NCI-H460 (cell line): ENCODE measurements around the gene TRPM1. TPM values are rescaled to one million over a fixed set of nuclear protein-coding genes. Genes with fewer than 3 reads are reported as not detected.
A peak's percentile ranks its signal among the peaks of the same experiment; 100 is the strongest.

ENCODE experiments used
- DNase-seq: peaks from one replicate; pipeline ENCODE4 v3.0.0-alpha.2; 2016; ENCODE audit warnings: low read depth; ENCODE audit errors: extremely low read depth
- total RNA-seq: library from RNA; depleted of rRNA; stranded (reverse); fragments of >200 nt; shearing (Covaris generic); gene quantifications from 2 replicates; pipeline ENCODE4 v1.2.3, GENCODE V29; 2014

Gene TRPM1
- total RNA-seq, 1 experiment from 2014 or later: not detected

DNA sequence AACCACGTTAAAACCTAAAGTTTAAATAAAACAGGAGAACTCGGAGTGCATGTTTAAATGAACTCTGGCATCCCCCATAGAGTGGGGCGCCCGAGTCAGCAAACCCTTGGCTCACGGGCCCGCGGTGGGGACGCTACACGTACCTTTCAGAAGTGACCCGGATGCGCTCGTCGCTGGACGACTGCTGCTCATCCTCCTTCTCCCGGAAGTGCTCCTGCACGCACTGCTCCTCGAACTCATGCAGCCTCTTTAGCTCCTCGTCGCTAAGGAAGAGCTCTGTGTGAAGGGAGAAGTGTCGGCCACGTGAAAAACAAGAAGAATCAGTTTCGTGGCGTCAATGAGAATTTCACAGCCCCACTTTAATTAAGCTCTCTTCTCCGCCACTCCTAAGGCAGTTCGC is 75.5 kb downstream of the TRPM1 start:
- DNase-seq: no peak

- peak; percentile 17 for DNase-seq
These were observed 76.5 kb downstream of the TRPM1 start for GRCh38 chr15:31024979-31025378.

GRCh38 chr15:31024330-31024729 is 77.2 kb downstream of the TRPM1 start:
- DNase-seq: peak; percentile 75

DNA sequence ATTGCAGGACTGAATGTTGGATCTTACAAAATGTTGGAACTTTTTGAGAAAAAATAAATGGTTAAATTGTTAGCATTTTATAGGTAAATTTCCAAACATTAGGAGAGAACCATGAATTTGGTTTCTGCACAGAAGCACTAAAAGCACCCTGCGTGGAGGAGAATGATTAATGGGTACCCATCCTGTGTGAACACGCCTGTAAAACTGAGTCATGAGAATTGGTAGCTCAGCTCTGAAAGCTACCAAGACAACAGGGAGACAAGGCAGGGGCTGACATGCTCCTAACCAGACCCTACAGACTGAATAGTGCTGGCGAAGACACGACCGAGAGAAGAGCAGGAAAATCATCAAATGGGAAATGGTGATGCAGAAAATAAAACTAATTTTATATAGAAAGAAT is 77.7 kb downstream of the TRPM1 start:
- DNase-seq: peak; percentile 57

DNA sequence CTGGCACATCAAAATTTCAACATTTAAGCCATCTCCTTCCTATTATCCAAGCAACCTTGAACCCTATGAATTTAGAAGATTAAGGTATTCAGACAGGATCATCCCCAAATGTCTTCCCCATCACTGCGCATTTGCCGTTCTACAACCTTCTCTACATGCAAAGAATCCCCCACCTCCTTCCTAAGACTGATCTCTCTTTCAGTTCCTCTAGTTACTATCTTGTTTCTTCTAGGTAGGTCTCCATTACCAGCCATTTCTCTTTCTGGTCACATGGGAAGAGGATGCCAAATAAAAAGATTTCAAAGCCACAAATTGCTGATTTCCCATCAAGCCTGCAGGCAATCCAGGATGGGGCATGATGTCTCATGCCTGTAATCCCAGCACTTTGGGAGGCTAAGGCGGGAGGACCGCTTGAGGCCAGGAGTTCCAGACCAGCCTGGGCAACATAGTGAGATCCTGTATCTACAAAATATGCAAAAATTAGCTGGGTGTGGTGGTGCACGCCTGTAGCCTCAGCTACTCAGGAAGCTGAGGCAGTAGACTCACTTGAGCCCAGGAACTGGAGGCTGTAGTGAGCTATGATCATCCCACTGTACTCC is 80.4 kb downstream of the TRPM1 start:
- DNase-seq: no peak

DNA sequence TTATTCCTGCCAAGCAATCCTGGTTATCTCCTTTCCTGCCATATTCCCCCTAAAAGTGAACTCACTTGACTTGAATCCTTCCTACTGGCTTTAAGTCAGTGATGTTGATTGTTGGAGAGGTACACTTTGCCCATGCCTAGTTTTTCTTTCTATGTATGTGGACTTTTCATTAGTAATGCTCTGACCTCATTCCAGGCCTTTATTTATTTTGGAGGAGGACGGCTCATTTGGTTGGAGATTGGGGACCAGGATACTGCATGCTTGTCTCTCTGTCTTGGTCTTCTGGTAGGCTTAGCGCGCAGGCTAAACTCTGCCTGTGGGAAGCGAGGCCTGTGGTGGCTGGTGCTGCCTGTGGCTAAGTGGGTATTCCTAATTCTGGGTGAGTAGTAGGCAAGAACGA is 81.0 kb downstream of the TRPM1 start:
- no peak for DNase-seq

GRCh38 chr15:31019986-31020385 is 81.5 kb downstream of the TRPM1 start:
- no peak for DNase-seq

- DNase-seq: no peak
These were observed 84.2 kb downstream of the TRPM1 start for GRCh38 chr15:31017311-31017710.

DNA sequence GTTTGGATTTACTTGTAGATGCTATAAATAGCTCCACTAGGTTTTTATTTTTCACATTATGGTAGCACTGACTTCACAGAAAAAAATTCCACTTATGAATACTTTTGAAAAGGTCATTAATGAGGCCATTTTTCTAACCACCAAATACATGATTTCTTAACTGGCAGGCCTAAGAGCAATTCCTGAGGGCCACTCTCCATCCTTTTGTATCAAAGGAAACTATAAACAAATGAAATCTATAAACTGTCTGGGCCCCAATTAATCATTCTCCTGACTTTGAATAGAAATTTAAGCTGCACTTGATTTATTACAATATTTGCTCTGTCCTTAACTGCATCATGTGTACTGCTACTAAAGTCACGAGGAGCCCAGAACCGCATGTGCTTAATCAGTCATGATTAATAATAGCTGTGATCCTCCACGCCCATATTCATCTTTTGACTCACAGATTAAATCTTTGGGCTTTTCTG is 85.0 kb downstream of the TRPM1 start:
- DNase-seq: no peak

- DNase-seq: no peak
These were observed 87.0 kb downstream of the TRPM1 start for GRCh38 chr15:31014608-31014925.

DNA sequence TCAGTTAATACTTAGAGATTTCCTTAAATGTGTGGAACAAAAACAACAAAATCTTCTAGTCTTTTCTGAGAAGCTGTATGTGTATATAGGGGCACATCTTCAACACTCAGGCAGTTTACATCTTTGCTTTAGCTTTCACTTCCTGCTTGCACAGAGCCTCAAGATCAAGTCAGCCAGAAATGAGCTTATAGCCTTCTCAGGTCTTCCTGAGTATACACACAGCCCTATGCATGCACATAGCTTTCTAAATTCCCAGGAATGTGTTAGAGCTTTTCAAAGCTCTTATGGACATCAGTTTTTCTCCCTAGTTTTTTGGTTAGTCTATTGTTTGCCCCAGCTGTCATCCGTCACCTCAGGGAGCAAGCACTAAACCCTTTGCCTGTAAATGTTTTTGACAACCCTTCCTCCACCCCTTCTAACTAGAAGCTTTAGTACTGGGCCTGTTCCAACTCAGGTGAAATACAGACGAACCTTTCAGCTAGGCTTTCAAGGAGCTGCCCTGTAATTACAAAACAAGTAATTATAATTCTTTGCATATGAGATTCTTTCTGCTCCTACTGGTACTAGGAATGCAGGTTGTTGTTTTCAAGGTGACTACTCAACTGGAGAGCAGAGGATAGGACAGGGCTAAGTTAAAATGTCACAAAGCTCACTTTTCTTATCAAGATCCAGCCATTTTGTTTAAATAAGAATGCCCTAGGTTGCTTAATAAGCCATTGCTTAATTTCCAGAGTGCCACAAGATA is 87.5 kb downstream of the TRPM1 start:
- no peak for DNase-seq

- no peak for DNase-seq
These were observed 89.1 kb downstream of the TRPM1 start for GRCh38 chr15:31012455-31012854.

GRCh38 chr15:31010036-31010435 is 91.5 kb downstream of the TRPM1 start:
- DNase-seq: no peak

GRCh38 chr15:31005660-31006059 is 95.9 kb downstream of the TRPM1 start:
- DNase-seq: no peak

GRCh38 chr15:31004220-31004733 is 97.2 kb downstream of the TRPM1 start:
- DNase-seq: no peak

GRCh38 chr15:31001702-31002101 is 99.8 kb downstream of the TRPM1 start:
- no peak for DNase-seq

DNA sequence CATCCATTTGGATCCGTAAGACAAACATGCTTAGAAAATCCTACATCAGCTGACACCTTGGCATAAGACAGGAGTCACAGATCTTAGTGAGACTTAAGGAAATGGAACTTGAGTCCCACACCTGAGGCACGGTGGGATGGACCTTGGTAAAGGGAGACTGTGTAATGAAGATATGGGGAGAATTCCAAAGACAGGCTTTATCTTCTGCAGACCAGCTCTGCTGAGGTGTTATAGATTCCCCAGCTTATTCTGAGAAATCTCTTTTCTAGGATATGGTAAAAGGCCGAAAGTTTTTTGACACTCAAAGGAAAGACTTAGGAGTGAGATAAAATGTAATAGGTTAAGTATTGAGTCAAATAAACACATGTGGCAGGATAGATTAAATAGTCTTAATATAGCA is 101.8 kb downstream of the TRPM1 start:
- DNase-seq: no peak

GRCh38 chr15:30997270-30997669 is 104.3 kb downstream of the TRPM1 start:
- DNase-seq: no peak

DNA sequence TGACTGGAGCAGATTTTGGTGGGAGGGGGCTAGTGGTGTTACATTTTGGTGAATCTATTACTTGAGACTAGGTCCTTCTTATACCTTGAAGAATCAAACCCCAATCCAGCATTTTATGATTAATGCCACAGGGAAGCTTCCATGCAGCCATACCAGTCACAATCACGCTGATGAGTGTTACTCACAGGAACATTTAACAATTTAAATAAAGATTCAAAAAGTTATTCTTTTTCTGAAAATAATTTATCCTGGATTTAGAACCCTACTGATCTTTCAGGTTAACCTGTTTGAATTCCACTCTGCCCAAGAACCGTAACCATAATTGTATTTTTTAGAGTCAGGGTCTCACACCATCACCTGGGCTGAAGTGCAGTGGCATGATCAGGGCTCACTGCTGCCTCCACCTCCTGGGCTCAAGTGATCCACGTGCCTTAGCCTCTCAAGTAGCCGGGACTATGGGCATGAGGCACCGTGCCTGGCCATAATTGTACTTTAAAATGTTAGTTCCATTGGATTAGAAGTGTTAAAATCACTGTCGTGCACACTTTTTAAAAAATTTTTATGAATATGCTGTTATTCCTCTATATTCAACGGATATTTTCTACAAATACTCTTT is 109.2 kb downstream of the TRPM1 start:
- DNase-seq: peak; percentile 7

GRCh38 chr15:30991255-30992235 is 110.0 kb downstream of the TRPM1 start, which contains the start of gene MTMR10:
TSS of gene MTMR10 (minus strand) at chr15:30991628. CDS start at chr15:30991506, 122 bp downstream.
- DNase-seq: peak; percentile 66
